ENCODE results near the gene PDE1A.

The PDE1A gene

DNA sequence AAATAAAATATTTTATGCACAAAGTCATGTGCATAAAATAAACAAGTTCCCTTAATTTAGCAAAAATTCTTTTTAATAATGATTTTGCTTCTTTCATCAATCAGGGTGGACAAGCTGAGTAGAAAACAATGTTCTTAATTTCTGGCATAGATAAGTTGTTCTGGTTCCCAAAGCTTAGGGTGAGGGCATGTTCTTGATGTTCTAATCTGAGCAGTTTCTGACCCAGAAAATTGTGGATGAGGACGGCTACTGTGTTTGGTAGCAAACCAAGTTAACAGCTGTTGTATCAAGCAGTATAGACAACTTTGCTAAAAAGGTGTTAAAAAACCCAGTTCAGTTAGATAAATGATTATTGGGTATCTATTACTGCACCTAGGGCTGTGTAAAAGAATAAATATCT lies 158.9 kb downstream of the PDE1A start:
- no peak for DNase-seq (ENCODE audit: low read depth)

DNA sequence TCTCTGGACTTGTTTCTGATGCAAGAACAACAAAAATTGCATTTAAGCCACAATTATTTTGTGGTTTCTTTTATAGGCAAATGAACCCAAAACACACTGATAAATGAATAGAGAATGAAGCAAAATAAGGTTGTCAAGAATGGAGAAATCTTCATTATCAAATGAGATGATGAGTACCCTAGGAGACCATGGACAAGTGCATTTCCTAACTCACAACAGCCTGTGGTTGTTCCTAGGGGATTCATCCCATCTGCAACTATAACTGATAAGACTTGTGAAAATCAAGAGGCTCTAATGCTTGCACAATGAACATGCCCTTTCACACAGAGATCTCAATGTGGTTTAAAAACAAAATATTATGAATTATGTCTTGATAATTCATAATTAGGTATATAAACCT lies 159.9 kb downstream of the PDE1A start:
- no peak for DNase-seq (ENCODE audit: low read depth)

DNA sequence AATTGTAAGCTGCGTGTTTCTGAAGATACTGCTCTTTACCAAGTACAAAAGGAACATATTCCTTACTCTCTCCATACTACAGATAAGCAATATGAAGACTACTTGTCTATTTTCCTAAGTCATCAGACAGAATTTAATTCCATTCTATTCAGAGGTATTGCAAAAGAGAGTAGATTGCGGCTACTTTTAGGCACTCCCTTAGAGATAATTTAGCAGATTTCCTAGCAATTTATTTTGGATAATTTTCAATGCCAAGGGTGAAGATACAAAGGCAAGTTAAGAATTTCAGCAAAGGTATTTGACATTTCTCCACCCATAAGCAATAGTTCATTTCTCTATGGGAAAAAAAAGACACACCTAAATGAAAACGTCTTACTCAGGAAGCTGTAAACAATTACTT lies 161.1 kb downstream of the PDE1A start:
- no peak for DNase-seq (ENCODE audit: low read depth)

DNA sequence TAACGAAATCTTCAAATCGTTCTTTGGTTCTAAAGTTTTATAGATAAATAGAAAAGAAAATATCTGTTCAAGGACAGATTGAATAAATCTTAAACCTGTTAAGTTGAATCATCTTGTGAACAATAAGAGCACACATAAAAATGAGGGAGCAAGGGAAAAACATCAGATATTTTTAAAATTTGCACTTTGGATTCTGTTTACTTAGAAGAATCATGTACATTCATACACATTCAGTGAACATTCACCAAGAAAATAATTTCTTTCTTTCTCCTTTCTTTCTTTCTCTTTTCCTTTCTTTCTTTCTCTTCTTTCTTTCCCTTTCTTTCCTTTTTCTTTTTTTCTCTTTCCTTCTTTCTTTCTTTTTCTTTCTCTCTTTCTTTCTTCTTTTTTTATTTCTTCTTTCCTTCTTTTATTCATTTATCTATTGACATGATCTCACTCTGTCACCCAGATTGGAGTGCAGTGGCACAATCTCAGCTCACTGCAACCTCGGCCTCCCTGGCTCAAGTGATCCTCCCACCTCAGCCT lies 164.9 kb downstream of the PDE1A start:
- DNase-seq (ENCODE audit: low read depth) = no peak

DNA sequence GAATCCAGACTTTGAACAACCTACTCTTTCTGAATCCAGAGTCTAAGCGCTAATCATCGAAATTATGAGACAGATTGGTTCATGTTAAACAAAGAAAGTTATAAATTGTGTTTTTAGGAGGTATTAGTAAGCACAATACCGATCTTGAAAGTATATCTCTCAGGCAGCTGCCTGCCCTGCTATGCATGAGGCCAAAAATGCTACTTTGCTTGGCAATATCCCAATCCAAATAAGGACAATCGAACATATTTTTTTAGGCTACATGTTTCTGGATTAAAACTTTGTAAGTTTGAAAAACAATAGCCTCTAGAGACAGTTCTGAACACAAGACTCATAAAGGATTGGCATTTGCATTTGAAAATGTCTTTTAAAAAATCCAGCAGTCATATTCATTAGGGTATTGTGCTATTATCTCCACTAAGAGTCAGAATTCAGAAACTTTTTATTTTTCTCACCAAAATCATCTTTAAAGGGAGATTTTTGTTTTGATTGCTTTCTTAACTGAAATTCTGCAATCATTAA lies 167.1 kb downstream of the PDE1A start:
- DNase-seq (ENCODE audit: low read depth) = peak; percentile 10

DNA sequence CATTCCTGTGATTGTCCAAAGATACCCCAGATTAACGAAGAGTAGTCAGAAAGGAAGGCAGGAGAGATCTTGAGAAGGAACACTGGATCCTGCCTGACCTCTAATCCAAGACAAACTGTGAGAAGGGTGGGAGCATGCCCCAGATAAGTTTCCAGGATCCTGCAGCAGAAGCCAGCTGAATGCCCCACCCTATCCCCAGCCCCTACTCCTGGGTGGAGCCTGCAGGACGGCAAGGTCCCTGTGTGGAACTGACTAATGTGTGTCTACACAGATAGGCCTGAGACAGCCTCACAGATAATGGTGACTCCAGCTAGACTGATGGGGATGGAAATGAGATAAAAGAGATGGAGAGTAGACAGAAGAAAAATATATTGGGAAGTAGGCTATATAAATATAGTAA lies 174.3 kb downstream of the PDE1A start:
- DNase-seq (ENCODE audit: low read depth) = no peak

DNA sequence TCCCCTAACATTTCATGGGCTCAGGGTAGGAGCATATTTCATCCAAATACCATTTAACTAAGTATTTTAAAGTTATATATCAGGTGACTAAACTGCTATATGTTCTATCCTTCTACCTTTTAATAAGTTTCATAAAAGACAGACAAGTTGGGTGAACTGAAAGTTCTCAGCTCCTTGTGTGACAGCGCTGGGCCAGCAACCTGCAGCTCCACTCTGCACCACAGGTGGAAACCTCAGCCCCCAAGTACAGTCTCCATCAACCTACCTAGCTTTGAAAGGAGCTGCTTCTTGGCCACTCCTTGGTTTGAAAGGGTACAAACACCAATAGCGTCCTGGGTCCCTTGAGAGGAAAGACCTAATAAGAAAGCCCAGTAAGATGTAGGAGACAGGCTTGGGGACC lies 177.9 kb downstream of the PDE1A start:
- DNase-seq (ENCODE audit: low read depth) = no peak

DNA sequence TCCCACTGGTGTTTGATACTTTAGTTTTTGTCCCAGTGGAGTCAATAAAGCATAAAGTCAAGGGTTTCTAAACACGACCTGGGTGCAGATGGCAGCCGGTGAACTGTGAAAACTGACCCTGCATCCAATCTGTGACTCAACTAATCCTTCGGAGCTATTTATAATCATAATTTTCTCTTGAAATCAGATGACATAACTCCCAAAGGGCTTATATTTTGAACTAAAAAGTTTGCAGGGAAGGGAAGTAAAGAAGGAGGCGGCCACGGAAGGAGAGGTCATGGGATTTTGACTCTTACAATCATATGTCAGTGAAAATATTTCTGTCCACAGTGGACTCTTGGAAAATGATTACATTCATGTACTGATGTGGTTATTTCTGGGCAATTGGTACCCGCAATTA lies 178.5 kb downstream of the PDE1A start:
- no peak for DNase-seq (ENCODE audit: low read depth)

DNA sequence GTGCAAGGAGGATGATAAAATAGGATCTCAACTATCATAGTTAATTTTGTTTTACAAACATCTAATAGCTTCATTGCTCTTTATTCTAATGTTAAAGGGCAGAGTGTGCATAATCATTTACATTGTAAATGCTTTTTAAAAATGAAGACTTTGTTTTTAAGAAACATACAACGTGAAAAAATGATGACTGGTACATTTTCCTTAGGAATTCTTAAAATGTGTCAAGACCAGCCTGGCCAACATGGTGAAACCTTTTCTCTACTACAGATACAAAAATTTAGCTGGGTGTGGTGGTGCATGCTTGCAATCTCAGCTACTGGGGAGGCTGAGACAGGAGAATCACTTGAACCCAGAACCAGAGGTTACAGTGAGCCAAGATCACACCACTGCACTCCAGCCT lies 179.0 kb downstream of the PDE1A start:
- DNase-seq (ENCODE audit: low read depth) = no peak

DNA sequence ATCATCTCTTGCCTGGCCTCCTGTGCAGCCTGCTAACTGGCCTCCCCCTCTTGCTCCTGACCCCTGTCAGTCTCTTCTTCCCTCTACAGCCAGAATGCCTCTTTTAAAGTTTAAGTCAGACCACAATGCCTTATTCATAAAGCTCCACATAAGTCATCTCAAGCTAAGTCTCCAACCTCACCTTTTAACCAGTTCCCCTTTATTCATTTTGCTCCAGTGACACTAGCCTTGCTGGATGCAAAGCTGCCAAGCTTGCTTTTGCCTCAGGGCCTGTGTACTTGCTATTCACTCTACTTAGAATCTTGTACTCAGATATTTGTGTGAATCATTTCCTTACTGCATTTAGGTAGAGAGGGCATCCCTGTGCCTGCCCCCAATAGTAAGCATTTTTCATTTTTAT lies 180.9 kb downstream of the PDE1A start:
- no peak for DNase-seq (ENCODE audit: low read depth)

DNA sequence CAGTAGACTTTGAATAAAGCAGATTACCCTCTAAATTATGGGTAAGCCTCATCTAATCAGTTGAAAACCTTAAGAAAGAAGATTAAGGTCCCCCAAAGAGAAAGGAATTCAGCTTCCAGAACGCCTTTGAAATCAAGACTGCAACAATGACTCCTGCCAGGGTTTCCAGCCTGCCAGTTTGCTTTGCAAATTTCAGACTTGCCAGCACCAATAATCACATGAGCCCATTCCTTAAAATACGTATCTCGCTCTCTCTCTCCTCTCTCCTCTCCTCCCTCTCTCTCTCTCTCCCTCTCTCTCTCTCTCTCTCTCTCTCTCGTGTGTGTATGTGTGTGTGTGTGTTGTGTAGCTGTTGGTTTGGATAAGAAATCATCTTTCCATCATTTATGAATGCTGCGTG lies 184.2 kb downstream of the PDE1A start:
- no peak for DNase-seq (ENCODE audit: low read depth)

DNA sequence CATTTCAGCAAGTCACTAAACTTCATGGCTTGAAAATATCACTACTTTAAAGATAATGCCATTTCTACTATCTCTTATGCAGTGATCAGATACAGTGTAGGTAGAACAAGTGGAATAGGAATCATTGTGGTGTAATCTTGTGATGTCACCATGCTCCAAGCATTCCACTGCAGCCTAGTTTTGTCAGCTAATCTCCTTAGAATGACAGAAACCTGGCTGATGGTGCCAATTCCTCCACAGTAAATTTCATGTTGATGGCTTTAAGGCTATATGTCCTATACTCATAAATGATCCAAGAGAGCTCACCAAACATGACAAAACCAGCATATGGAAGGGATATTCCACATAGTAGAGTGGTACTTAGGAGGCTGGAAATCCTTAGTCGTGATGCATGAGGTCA lies 184.9 kb downstream of the PDE1A start:
- no peak for DNase-seq (ENCODE audit: low read depth)

DNA sequence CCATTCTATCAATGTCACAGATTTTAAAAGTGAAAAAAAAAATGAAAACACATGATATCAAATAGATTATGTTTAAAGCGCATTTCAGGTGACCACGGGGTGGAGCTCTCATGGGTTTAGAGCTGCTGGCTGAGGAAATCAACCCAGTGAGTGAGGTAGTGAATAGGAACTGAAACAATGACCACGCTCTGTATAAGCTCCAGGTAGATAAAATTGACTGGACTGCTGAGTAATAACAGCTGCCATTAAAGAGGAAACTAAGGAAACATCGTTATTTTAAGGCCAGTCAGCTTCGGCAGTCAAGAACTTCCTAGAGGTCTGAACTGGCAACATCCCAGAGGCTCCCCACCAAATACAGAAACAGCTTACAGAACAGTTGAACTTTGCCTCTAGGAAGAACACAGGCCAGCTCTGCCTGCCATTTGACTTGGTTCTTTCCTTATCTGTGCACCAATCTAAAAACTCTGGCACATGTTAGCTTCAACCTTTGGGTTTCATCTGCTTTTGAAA lies 185.9 kb downstream of the PDE1A start:
- no peak for DNase-seq (ENCODE audit: low read depth)

DNA sequence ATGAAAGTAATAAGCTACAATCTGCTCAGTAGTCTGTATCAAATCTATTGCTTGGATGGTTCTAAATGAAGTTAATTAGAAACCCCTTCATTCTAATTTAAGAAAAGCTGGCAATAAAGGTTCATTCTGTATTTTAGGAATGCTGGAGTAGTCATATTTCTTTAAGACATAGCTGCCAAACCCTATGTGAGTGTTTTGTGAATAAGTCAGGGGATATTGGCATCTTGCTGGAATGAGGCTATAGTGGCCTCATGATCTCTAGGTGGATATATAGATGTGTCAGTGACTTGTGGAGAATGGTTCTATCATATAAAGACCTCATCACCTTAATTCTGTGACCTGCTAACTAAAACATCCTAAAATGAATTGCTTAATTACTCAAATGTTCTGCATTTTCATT lies 196.3 kb downstream of the PDE1A start:
- DNase-seq (ENCODE audit: low read depth) = no peak

DNA sequence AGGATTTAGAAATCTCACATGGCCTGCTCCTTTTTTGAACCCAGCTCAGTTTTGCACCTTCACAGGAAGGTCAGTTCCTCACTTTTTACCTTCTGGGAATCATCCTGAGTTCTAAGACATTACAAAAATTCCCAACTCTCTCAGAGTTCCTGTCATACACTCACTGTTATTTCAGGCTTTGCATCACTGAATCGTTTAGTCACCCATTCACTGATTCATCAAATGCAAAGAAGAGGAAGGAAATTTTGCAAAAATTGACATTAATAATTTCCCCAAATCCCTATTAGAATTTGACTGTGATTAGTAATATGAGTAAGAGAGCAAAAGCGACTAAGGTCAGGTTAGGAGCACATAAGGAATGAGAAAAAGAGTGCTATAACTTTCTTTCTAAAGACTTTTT lies 197.5 kb downstream of the PDE1A start:
- no peak for DNase-seq (ENCODE audit: low read depth)

DNA sequence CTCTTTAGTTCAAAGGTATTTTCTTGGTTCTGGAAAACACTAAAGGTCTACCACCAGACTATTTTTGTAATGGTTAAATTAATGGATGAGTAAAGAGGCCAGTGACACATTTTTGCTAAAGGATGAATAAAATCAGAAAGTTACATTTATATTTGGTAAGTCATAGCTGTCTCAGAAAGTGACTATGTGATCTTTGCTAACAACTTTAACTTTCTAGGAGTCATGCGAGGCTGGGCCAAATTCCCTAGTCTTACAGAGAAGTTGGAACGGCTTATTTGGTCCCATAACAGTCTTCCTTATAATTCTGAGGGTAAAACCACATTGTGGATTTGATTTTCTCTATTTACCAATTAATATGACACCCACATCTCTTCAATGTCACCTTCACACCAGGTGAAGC lies 198.1 kb downstream of the PDE1A start:
- no peak for DNase-seq (ENCODE audit: low read depth)

DNA sequence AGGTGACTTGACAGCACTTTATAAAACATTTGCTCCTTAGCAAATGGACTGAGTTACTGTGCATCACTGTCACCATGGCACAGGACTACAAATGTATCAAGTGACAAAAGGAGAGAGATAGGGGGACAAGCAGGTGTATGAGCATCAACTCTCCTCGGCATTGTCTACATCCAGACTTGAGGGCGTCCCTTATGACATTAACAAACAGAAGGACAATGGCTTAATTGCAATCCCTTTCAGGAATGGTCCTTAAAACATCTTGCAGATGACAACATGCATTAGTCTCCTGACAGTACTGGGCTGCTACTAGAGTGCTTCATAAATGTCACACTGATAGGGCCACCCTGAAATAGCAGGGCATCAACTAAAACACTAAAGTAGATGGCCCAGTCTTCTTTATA lies 198.8 kb downstream of the PDE1A start:
- DNase-seq (ENCODE audit: low read depth) = no peak

DNA sequence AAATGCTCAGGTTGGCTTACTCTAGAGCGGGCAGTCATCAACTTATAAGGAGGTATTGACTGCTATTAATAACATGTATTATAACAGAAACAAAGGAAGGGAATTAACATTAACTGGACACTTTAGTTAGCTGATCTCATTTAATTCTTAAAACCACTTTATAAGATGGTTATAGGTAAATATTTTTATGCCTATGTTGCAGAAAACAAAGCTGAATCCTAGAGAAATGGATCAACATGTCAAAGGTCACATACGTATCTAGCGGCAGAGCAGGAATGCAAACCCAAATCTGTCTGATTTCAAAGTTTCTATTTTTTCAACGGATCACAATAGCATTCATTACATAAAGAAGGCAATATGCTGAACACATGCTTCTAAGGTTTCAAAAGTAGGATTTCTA lies 200.0 kb downstream of the PDE1A start:
- DNase-seq (ENCODE audit: low read depth) = no peak

DNA sequence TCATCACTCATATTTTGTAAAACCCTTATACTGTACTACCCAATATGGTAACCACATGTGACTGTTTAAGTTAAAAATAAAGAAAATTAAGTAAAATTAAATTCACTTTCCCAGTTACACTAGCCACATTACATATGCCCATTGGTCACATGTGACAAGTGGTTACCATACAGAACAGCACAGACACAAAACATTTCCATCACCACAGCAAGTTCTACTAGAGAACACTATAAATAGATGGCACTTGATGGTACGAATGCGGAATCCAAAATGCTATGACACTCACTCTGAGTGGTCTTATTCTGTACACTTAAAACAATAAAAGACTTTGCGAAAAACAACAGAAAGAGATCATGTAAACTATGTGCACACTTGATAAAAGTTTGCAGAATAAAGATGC lies 202.2 kb downstream of the PDE1A start:
- no peak for DNase-seq (ENCODE audit: low read depth)

DNA sequence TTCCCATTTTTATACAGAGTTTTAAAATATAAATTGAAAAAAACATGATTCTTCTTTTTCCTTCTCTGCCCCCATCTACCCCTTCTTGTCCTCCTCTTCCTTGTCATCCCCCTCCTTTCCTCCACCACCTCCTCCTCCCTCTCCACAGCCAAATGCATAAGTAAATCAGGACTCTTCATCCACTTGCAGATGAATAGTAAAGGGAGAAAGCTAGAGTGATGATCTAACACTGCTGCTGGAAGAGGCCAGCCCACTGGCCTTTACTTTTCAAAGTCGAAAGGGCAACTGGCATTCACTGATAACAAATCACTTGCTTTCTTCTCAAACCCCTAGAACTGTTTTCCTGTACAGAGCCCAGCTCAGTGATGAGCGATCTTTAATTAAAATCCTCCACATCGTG lies 205.8 kb downstream of the PDE1A start:
- no peak for DNase-seq (ENCODE audit: low read depth)

DNA sequence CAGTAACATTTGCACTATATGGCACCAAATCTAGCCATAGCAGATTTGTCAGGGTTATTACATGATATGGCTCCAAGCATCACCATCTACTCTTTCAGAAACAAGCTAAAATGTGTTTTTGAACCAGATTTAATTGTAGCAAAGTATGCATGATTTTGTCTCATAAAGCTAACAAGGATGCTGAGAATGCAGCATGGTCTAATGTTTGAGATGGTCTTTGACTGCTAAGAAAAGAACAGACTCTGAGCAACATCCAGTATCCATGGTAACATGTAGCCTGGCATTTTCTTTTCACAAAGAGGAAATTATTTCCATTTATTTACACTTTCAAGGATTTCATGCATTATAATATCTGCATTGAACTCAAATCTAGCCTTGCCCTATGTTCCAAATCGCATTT lies 206.5 kb downstream of the PDE1A start:
- DNase-seq (ENCODE audit: low read depth) = no peak

DNA sequence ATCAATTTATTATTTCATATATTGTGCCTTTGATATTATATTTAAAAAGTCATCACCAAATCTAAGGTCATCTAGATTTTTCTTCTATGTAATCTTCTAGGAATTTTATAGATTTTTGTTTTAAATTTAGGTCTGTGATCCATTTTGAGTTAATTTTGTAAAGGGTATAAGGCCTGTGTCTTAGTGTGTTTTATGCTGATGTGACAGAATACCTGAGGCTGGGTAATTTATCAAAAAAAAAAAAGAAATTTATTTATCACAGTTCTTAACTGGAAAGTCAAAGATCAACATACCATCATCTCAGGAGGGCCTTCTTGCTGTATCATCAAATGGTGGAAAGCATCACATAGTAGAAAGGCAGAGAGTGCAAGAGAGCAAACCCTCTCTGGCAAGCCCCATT lies 216.2 kb downstream of the PDE1A start:
- no peak for DNase-seq (ENCODE audit: low read depth)

DNA sequence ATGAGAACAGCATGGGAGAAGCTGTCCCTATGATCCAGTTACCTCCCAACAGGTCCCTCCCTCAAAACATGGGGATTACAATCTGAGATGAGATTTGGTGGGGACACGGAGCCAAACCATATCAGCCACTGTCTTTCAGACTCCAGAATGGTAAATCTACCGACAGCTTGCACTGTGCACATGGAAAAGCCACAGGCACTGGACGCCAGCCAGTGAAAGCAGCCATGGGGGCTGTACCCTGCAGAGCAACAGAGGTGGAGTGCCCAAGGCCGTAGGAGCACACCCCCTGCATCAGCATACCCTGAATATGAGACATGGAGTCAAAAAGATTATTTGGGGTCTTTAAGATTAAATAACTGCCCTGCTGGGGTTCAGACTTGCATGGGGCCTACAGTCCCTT lies 218.4 kb downstream of the PDE1A start:
- no peak for DNase-seq (ENCODE audit: low read depth)

DNA sequence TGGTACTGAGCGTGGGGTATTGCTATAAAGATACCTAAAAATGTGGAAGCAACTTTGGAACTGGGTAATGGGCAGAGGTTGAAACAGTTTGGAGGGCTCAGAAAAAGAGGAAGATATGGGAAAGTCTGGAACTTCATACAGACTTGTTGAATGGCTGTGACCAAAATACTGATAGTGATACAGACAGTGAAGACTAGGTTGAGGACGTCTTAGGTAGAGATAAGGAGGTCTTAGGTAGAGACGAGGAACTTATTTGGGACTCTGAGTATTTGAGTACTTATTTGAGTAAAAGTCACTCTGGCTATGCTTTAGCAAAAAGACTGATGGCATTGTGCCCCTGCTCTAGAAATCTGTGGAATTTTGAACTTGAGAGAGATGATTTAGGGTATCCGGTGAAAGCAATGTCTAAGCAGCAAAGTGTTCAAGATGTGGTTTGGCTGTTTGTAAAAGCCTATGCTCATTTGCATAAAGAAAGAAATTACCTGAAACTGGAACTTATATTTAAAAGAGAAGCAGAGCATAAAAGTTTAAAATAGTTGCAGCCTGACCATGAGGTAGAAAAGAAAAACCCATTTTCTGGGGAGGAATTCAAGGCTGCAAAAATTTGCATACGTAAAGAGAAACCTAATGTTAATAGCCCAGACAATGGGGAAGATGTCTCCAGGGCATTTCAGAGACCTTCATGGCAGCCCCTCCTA lies 219.6 kb downstream of the PDE1A start:
- DNase-seq (ENCODE audit: low read depth) = no peak

All from non-pigmented ciliary epithelial cell (primary cell).